Neural cell (in vitro differentiated cells): Measurements from ENCODE around the gene LYRM7. TPM values are rescaled to one million over a fixed set of nuclear protein-coding genes. Genes with fewer than 3 reads are reported as not detected.

Experiments used
- H2AFZ ChIP-seq: fragments of 200-600, 300-800 bp; sonication (generic), shearing (Covaris generic); 2 replicates; pipeline ENCODE4 v1.6.0; 2014; ENCODE audit warnings: low read depth, mild to moderate bottlenecking, antibody characterized with exemption, low read length, moderate library complexity
- H3F3A ChIP-seq: fragments of 200-600 bp; shearing (Covaris generic); 2 replicates; pipeline ENCODE4 v1.6.1; 2016; ENCODE audit warnings: mild to moderate bottlenecking, moderate library complexity, mixed read lengths, antibody characterized with exemption, low read length; ENCODE audit not compliant: insufficient read depth, poor library complexity, severe bottlenecking
- H3K27ac ChIP-seq: fragments of 200-600, 300-800 bp; sonication (generic), shearing (Covaris generic); 2 replicates; pipeline ENCODE4 v1.5.1; 2014; ENCODE audit warnings: mild to moderate bottlenecking, low read length, moderate library complexity
- H3K27me3 ChIP-seq: fragments of 300-800, 200-600 bp; sonication (generic), shearing (Covaris generic); 2 replicates; pipeline ENCODE4 v1.6.0; 2014; ENCODE audit warnings: mild to moderate bottlenecking, low read depth, low read length, moderate library complexity; ENCODE audit not compliant: insufficient read depth
- H3K36me3 ChIP-seq: fragments of 300-800, 200-600 bp; sonication (generic), shearing (Covaris generic); 2 replicates; pipeline ENCODE4 v1.5.1; 2014; ENCODE audit warnings: mild to moderate bottlenecking, antibody characterized with exemption, low read length, moderate library complexity; ENCODE audit not compliant: insufficient read depth
- H3K4me2 ChIP-seq: fragments of 300-800, 200-600 bp; sonication (generic), shearing (Covaris generic); 2 replicates; pipeline ENCODE4 v1.6.0; 2014; ENCODE audit warnings: mild to moderate bottlenecking, low read length
- H3K4me3 ChIP-seq: fragments of 300-800, 200-600 bp; sonication (generic), shearing (Covaris generic); 2 replicates; pipeline ENCODE4 v1.5.1; 2014; ENCODE audit warnings: mild to moderate bottlenecking, low read length, moderate library complexity
- H3K79me2 ChIP-seq: fragments of 200-600 bp; shearing (Covaris generic); replicated peaks from 2 replicates; pipeline ENCODE4 v1.6.0; 2014; ENCODE audit warnings: mild to moderate bottlenecking, low read length, moderate library complexity; ENCODE audit not compliant: insufficient read depth
- H3K9ac ChIP-seq: fragments of 300-800, 200-600 bp; sonication (generic), shearing (Covaris generic); 2 replicates; pipeline ENCODE4 v1.6.1; 2016; ENCODE audit warnings: mild to moderate bottlenecking, low read length, mixed read lengths
- H3K9me2 ChIP-seq: fragments of 200-600 bp; shearing (Covaris generic); 2 replicates; pipeline ENCODE4 v1.6.1; 2016; ENCODE audit warnings: mild to moderate bottlenecking, low read length, mixed read lengths; ENCODE audit not compliant: insufficient read depth
- H3K9me3 ChIP-seq: fragments of 200-600, 300-800 bp; sonication (generic), shearing (Covaris generic); 2 replicates; pipeline ENCODE4 v1.6.1; 2016; ENCODE audit warnings: mild to moderate bottlenecking, mixed run types, low read length, moderate library complexity, mixed read lengths
- H4K20me1 ChIP-seq: fragments of 200-600 bp; shearing (Covaris generic); 2 replicates; pipeline ENCODE4 v1.6.1; 2016; ENCODE audit warnings: mild to moderate bottlenecking, mixed run types; ENCODE audit not compliant: insufficient read depth
- CTCF ChIP-seq: fragments of 450-650 bp; IDR thresholded peaks from 2 replicates; pipeline ENCODE4 v1.5.1; 2014; ENCODE audit warnings: antibody characterized with exemption, mild to moderate bottlenecking, moderate library complexity; ENCODE audit not compliant: poor library complexity, severe bottlenecking
- EP300 ChIP-seq: fragments of 450-650 bp; conservative IDR thresholded peaks from 2 replicates; pipeline ENCODE4 v1.6.1; 2014; ENCODE audit warnings: antibody characterized with exemption, mild to moderate bottlenecking, moderate library complexity; ENCODE audit not compliant: poor library complexity, severe bottlenecking
- EZH2 ChIP-seq: fragments of 200-600, 300-800 bp; shearing (Covaris generic), sonication (generic); IDR thresholded peaks from 2 replicates; pipeline ENCODE4 v1.6.1; 2014; ENCODE audit warnings: antibody characterized with exemption, low read length, borderline replicate concordance, mild to moderate bottlenecking; ENCODE audit not compliant: insufficient read depth, poor library complexity, severe bottlenecking
- MXI1 ChIP-seq: fragments of 450-650 bp; conservative IDR thresholded peaks from 2 replicates; pipeline ENCODE4 v1.6.1; 2014; ENCODE audit warnings: antibody characterized with exemption, mild to moderate bottlenecking; ENCODE audit not compliant: poor library complexity, severe bottlenecking
- POLR2AphosphoS5 ChIP-seq: IDR thresholded peaks from 2 replicates; pipeline ENCODE4 v1.6.1; 2012
- RAD21 ChIP-seq: fragments of 450-650 bp; conservative IDR thresholded peaks from 2 replicates; pipeline ENCODE4 v1.6.1; 2014; ENCODE audit warnings: antibody characterized with exemption, mild to moderate bottlenecking, moderate library complexity
- REST ChIP-seq: IDR thresholded peaks from 2 replicates; pipeline ENCODE4 v1.6.1; 2012; ENCODE audit warnings: borderline replicate concordance
- SMC3 ChIP-seq: fragments of 450-650 bp; conservative IDR thresholded peaks from 2 replicates; pipeline ENCODE4 v1.6.1; 2014; ENCODE audit warnings: antibody characterized with exemption, mild to moderate bottlenecking, moderate library complexity; ENCODE audit not compliant: poor library complexity
- TAF1 ChIP-seq: IDR thresholded peaks from 2 replicates; pipeline ENCODE4 v1.6.1; 2012; ENCODE audit warnings: low read depth
- polyA plus RNA-seq: library from polyadenylated mRNA; depleted of rRNA; stranded (reverse); fragments of >200 nt; gene quantifications from 2 replicates; pipeline ENCODE4 v1.2.3, GENCODE V29; 2014

Gene LYRM7
- polyA plus RNA-seq, 1 donor from 2014 or later, result 8.3 TPM

GRCh38 chr5:131195696-131196095 lies 25.0 kb downstream of the LYRM7 start:
- Histone ChIP-seq H3K4me3 (no peak overlapping the region), H3K9me2 (no peaks in the 10 kb centered on the region), H3K9ac (no peak overlapping the region), H3F3A (no peaks in the 10 kb centered on the region), H3K36me3 (no peaks in the 10 kb centered on the region), H3K4me2 (no peak overlapping the region), H2AFZ (no peak overlapping the region), H3K27me3 (no peaks in the 10 kb centered on the region), H3K79me2 (no peaks in the 10 kb centered on the region), H3K27ac (no peak overlapping the region), H4K20me1 (no peaks in the 10 kb centered on the region), H3K9me3 (no peaks in the 10 kb centered on the region)
- TF ChIP-seq RAD21 (no peak), POLR2AphosphoS5 (no peak), EZH2 (no peak), CTCF (no peak), MXI1 (no peak), SMC3 (no peak), EP300 (no peak), REST (no peak), TAF1 (no peak)

GRCh38 chr5:131196331-131196730 lies 25.6 kb downstream of the LYRM7 start:
- Histone ChIP-seq H3K4me3 (no peak overlapping the region), H3F3A (no peaks in the 10 kb centered on the region), H3K9ac (no peak overlapping the region), H3K4me2 (no peak overlapping the region), H3K27me3 (no peaks in the 10 kb centered on the region), H3K9me2 (no peaks in the 10 kb centered on the region), H4K20me1 (no peaks in the 10 kb centered on the region), H2AFZ (no peak overlapping the region), H3K9me3 (no peaks in the 10 kb centered on the region), H3K79me2 (no peaks in the 10 kb centered on the region), H3K27ac (no peak overlapping the region), H3K36me3 (no peaks in the 10 kb centered on the region)
- TF ChIP-seq EZH2 (no peak), SMC3 (no peak), EP300 (no peak), RAD21 (no peak), POLR2AphosphoS5 (no peak), TAF1 (no peak), MXI1 (no peak), REST (no peak), CTCF (no peak)
